Mucosa of descending colon (tissue), 3 donors: Measurements from ENCODE around the gene C1orf21. TPM values are rescaled to one million over a fixed set of nuclear protein-coding genes. Genes with fewer than 3 reads are reported as not detected.
A peak's percentile ranks its signal among the peaks of the same experiment; 100 is the strongest.
"Not testable (repeated sequence)": the region's sequence is repeated elsewhere in the genome, so short reads cannot be mapped to it uniquely, and the experiment has no call there.

Experiments
- ATAC-seq: fragments of 200-7000 bp; cut with Tn5 transposase; one replicate; pipeline ENCODE4 v1.9.1; 2020; ENCODE audit warnings: mild to moderate bottlenecking, moderate library complexity
- DNase-seq, 3 donors: peaks; one replicate each; pipeline ENCODE4 v3.0.0-alpha.2; 2020
- H3K36me3 ChIP-seq: fragments of 200-600 bp; one replicate; pipeline ENCODE4 v1.8.0; 2021; ENCODE audit warnings: low read depth, mild to moderate bottlenecking
- H3K4me1 ChIP-seq: fragments of 200-600 bp; one replicate; pipeline ENCODE4 v1.8.0; 2021; ENCODE audit warnings: low read depth, mild to moderate bottlenecking
- H3K4me3 ChIP-seq: fragments of 200-600 bp; one replicate; pipeline ENCODE4 v1.8.0; 2021; ENCODE audit warnings: mild to moderate bottlenecking
- H3K9me3 ChIP-seq: fragments of 200-600 bp; one replicate; pipeline ENCODE4 v1.8.0; 2021; ENCODE audit warnings: mild to moderate bottlenecking
- CTCF ChIP-seq: fragments of 200-600 bp; IDR thresholded peaks from one replicate; pipeline ENCODE4 v1.8.0; 2022; ENCODE audit warnings: antibody characterized with exemption, mild to moderate bottlenecking
- intact Hi-C, 2 donors: fragments of 100-400 bp; cut with DNase I in 1 of 2; cut with micrococcal nuclease in 1 of 2; formaldehyde crosslinking; loops; one replicate each; pipeline versions ENCODE4 v1.11.0 to v1.11.1; 2022; cut with DNase I, micrococcal nuclease
- total RNA-seq, 3 donors: library from RNA; stranded (reverse); fragmentation: NEBNext Ultra II Directional in 2 of 3; extraction: Animal tissue kit (Norgen Biotek cat#: 25700) in 2 of 3; gene quantifications; one replicate each; pipeline versions ENCODE4 v1.2.1 to v1.2.4, GENCODE V29; 2021 to 2023
- donor health status: DM: no; HTN: no; CAD: no; lungs with moderate emphysema.
- donor health status: DM: no; HTN: no; CAD: no.
- donor health status: DM: no; HTN: yes; CAD: no.

The C1orf21 gene
- total RNA-seq, 3 donors from 2014 or later = 70.9 to 109 (median 96.8) TPM

- Histone ChIP-seq H3K4me1 (peaks cover 10% of the 10 kb centered on the region), H3K9me3 (no peaks in the 10 kb centered on the region), H3K4me3 (no peak overlapping the region), H3K36me3 (no peaks in the 10 kb centered on the region)
- DNase-seq = no peak
- ATAC-seq = no peak
- intact Hi-C loops = no loop called here
- no peak for TF ChIP-seq CTCF
Observed at GRCh38 chr1:184608990-184609389, 222.2 kb downstream of the C1orf21 start.

- ATAC-seq (peak; percentile 19), DNase-seq (no peak)
- no peak overlapping the region for H3K4me3 ChIP-seq
- intact Hi-C loops = no loop called here
- H3K36me3 ChIP-seq = no peaks in the 10 kb centered on the region
- H3K9me3 ChIP-seq = no peaks in the 10 kb centered on the region
- peaks cover 3% of the 10 kb centered on the region for H3K4me1 ChIP-seq
- TF ChIP-seq CTCF = no peak
Observed at GRCh38 chr1:184610876-184611595, 224.2 kb downstream of the C1orf21 start.

GRCh38 chr1:184612229-184612628, 225.4 kb downstream of the C1orf21 start:
- DNase-seq, H3K9me3 ChIP-seq, intact Hi-C loops, H3K36me3 ChIP-seq, H3K4me3 ChIP-seq, H3K4me1 ChIP-seq: not testable (repeated sequence)
- ATAC-seq = peak; percentile 81

- no peak for ATAC-seq
- TF ChIP-seq CTCF = no peak
- H3K9me3 ChIP-seq = no peaks in the 10 kb centered on the region
- H3K36me3 ChIP-seq = no peaks in the 10 kb centered on the region
- DNase-seq = no peak
- H3K4me3 ChIP-seq = no peak overlapping the region
- peaks cover 3% of the 10 kb centered on the region for H3K4me1 ChIP-seq
- intact Hi-C loops = no loop called here
Observed at GRCh38 chr1:184614667-184615066, 227.8 kb downstream of the C1orf21 start.

GRCh38 chr1:184615301-184615700, 228.5 kb downstream of the C1orf21 start:
- intact Hi-C loops = no loop called here
- peaks cover 3% of the 10 kb centered on the region for H3K4me1 ChIP-seq
- no peak overlapping the region for H3K4me3 ChIP-seq
- H3K36me3 ChIP-seq = no peaks in the 10 kb centered on the region
- no peaks in the 10 kb centered on the region for H3K9me3 ChIP-seq
- no peak for DNase-seq
- no peak for TF ChIP-seq CTCF
- peak; percentile 10 for ATAC-seq

GRCh38 chr1:184616504-184616903, 229.7 kb downstream of the C1orf21 start:
- no peak for TF ChIP-seq CTCF
- no peak for ATAC-seq
- Histone ChIP-seq H3K4me1 (peaks cover 5% of the 10 kb centered on the region), H3K4me3 (no peak overlapping the region), H3K9me3 (no peaks in the 10 kb centered on the region), H3K36me3 (no peaks in the 10 kb centered on the region)
- intact Hi-C loops = no loop called here
- no peak for DNase-seq
